Measurements from ENCODE around the gene MTMR11.
A peak's percentile ranks its signal among the peaks of the same experiment; 100 is the strongest.

Gene MTMR11

DNA sequence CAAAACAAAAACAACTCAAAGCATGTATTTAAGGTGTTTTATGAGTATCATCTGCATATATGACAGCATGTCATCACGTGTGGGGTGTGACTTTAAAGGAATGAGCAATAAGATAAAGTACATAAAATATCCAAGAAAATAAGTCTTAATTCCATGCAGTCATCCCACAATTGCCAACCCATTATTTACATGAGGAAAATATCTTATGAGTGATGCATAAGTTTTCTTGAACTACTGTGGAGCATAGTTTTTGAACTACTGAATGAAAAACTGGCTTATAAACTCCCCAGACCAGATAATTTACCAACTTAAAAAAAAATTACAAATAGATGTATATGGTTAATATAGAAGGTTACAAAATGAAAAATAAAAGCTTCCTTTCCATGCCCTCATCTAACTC, 29.7 kb upstream of the MTMR11 start:
- Histone ChIP-seq H3K4me1 (ENCODE audit: control insufficient read depth in 1 of 2, insufficient read depth in 2 of 2, low read length in 2 of 2) (peaks cover 0 to 2% of the 10 kb centered on the region in 2 experiments), H3K23ac (ENCODE audit: low read length) (no peak overlapping the region), H4K91ac (ENCODE audit: low read depth, low read length) (no peak overlapping the region)

DNA sequence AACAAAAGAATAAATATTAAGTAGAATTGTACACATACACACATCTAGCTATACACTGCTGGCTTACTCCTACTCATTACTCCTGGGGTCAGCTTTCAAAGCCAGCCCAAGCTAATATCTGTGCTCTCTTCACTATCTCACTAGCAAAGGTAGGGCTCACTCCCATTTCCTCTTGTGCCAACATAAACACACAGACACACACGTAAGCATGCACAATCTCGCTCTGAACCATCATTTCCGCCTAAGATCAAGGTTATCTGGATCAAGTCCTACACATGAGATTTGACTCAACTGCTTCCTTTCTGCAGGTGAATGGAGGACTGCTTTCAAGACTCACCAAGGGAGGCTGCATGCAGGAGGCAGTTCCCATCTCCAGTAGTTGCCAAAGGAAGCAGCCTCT, 28.8 kb upstream of the MTMR11 start:
- H3K79me1 ChIP-seq (ENCODE audit: low read length), result no peaks in the 10 kb centered on the region
- no peak overlapping the region for H4K8ac ChIP-seq (ENCODE audit: low read depth, low read length)

More for the DNA sequence above, 29.7 kb upstream of the MTMR11 start:
- Histone ChIP-seq H3K27ac (ENCODE audit: low read depth, low read length) (no peak overlapping the region), H3K18ac (ENCODE audit: low read length) (no peak overlapping the region), H3K27me3 (ENCODE audit: insufficient read depth, low read length) (no peaks in the 10 kb centered on the region), H2BK5ac (ENCODE audit: low read depth, low read length, poor library complexity) (no peak overlapping the region), H3K9me3 (ENCODE audit: insufficient read depth, low read depth, low read length) (no peaks in the 10 kb centered on the region), H3K4me2 (ENCODE audit: low read length) (no peak overlapping the region), H3K79me1 (ENCODE audit: low read length) (no peaks in the 10 kb centered on the region), H3K14ac (ENCODE audit: low read length) (no peak overlapping the region), H4K12ac (ENCODE audit: low read depth, low read length) (no peak overlapping the region), H3K4ac (ENCODE audit: low read depth, low read length) (no peak overlapping the region), H4K8ac (ENCODE audit: low read depth, low read length) (no peak overlapping the region), H2BK120ac (ENCODE audit: insufficient read depth, low read length, poor library complexity) (no peak overlapping the region), H2AFZ (ENCODE audit: insufficient read depth, low read length, poor library complexity) (no peak overlapping the region), H2BK12ac (ENCODE audit: low read length) (no peak overlapping the region), H3K9ac (ENCODE audit: low read length) (no peak overlapping the region), H3K4me3 (ENCODE audit: low read depth, low read length) (no peak overlapping the region), H2AK5ac (ENCODE audit: low read length) (no peak overlapping the region), H3K36me3 (ENCODE audit: control insufficient read depth in 1 of 2, insufficient read depth in 2 of 2, low read length in 2 of 2) (peaks cover 28 to 41% of the 10 kb centered on the region in 2 experiments), H3K79me2 (ENCODE audit: control insufficient read depth, insufficient read depth, low read length, poor library complexity) (no peaks in the 10 kb centered on the region)
- DNase-seq, result no peak
- WGBS (ENCODE audit: extremely low coverage, insufficient coverage, insufficient read length), result no CpG with 5 or more reads among the region's 1 CpG

GRCh38 chr1:149963358-149963757, 26.7 kb upstream of the MTMR11 start:
- H3K27me3 ChIP-seq (ENCODE audit: insufficient read depth, low read length), result no peaks in the 10 kb centered on the region
- no peaks in the 10 kb centered on the region for H3K4me1 ChIP-seq (ENCODE audit: control insufficient read depth in 1 of 2, insufficient read depth in 2 of 2, low read length in 2 of 2)
- no peak overlapping the region for H4K8ac ChIP-seq (ENCODE audit: low read depth, low read length)
- no peak overlapping the region for H3K18ac ChIP-seq (ENCODE audit: low read length)
- no peak overlapping the region for H3K14ac ChIP-seq (ENCODE audit: low read length)
- peaks cover 35 to 38% of the 10 kb centered on the region in 2 experiments for H3K36me3 ChIP-seq (ENCODE audit: control insufficient read depth in 1 of 2, insufficient read depth in 2 of 2, low read length in 2 of 2)
- no peaks in the 10 kb centered on the region for H3K9me3 ChIP-seq (ENCODE audit: insufficient read depth, low read depth, low read length)
- H4K12ac ChIP-seq (ENCODE audit: low read depth, low read length), result no peak overlapping the region
- H3K4ac ChIP-seq (ENCODE audit: low read depth, low read length), result no peak overlapping the region
- H3K9ac ChIP-seq (ENCODE audit: low read length), result no peak overlapping the region
- H3K23ac ChIP-seq (ENCODE audit: low read length), result no peak overlapping the region
- H2BK120ac ChIP-seq (ENCODE audit: insufficient read depth, low read length, poor library complexity), result no peak overlapping the region
- no peak overlapping the region for H2BK12ac ChIP-seq (ENCODE audit: low read length)
- H3K4me3 ChIP-seq (ENCODE audit: low read depth, low read length), result no peak overlapping the region
- no peaks in the 10 kb centered on the region for H3K79me2 ChIP-seq (ENCODE audit: control insufficient read depth, insufficient read depth, low read length, poor library complexity)
- no peak overlapping the region for H3K4me2 ChIP-seq (ENCODE audit: low read length)
- H2AFZ ChIP-seq (ENCODE audit: insufficient read depth, low read length, poor library complexity), result no peak overlapping the region
- no peak overlapping the region for H3K27ac ChIP-seq (ENCODE audit: low read depth, low read length)
- H4K91ac ChIP-seq (ENCODE audit: low read depth, low read length), result no peak overlapping the region
- no peak overlapping the region for H2AK5ac ChIP-seq (ENCODE audit: low read length)
- H3K79me1 ChIP-seq (ENCODE audit: low read length), result no peaks in the 10 kb centered on the region
- no CpG with 5 or more reads among the region's 3 CpGs for WGBS (ENCODE audit: extremely low coverage, insufficient coverage, insufficient read length)
- no peak overlapping the region for H2BK5ac ChIP-seq (ENCODE audit: low read depth, low read length, poor library complexity)
- peak in 1 of 2 donors; percentile 76 for DNase-seq

More for the DNA sequence above, 28.8 kb upstream of the MTMR11 start:
- no peak overlapping the region for H3K18ac ChIP-seq (ENCODE audit: low read length)
- no peak overlapping the region for H4K91ac ChIP-seq (ENCODE audit: low read depth, low read length)
- H4K12ac ChIP-seq (ENCODE audit: low read depth, low read length), result no peak overlapping the region
- WGBS (ENCODE audit: extremely low coverage, insufficient coverage, insufficient read length), result no CpG with 5 or more reads among the region's 3 CpGs
- H3K9ac ChIP-seq (ENCODE audit: low read length), result no peak overlapping the region
- no peaks in the 10 kb centered on the region for H3K9me3 ChIP-seq (ENCODE audit: insufficient read depth, low read depth, low read length)
- H3K4me1 ChIP-seq (ENCODE audit: control insufficient read depth in 1 of 2, insufficient read depth in 2 of 2, low read length in 2 of 2), result no peaks in the 10 kb centered on the region
- no peak overlapping the region for H3K4me2 ChIP-seq (ENCODE audit: low read length)
- H3K14ac ChIP-seq (ENCODE audit: low read length), result no peak overlapping the region
- no peaks in the 10 kb centered on the region for H3K27me3 ChIP-seq (ENCODE audit: insufficient read depth, low read length)
- no peak overlapping the region for H2BK5ac ChIP-seq (ENCODE audit: low read depth, low read length, poor library complexity)
- no peak overlapping the region for H2BK120ac ChIP-seq (ENCODE audit: insufficient read depth, low read length, poor library complexity)
- no peak overlapping the region for H3K4ac ChIP-seq (ENCODE audit: low read depth, low read length)
- H3K27ac ChIP-seq (ENCODE audit: low read depth, low read length), result no peak overlapping the region
- H3K79me2 ChIP-seq (ENCODE audit: control insufficient read depth, insufficient read depth, low read length, poor library complexity), result no peaks in the 10 kb centered on the region
- H2AFZ ChIP-seq (ENCODE audit: insufficient read depth, low read length, poor library complexity), result no peak overlapping the region
- no peak overlapping the region for H2AK5ac ChIP-seq (ENCODE audit: low read length)
- H3K23ac ChIP-seq (ENCODE audit: low read length), result no peak overlapping the region
- no peak for DNase-seq
- H3K36me3 ChIP-seq (ENCODE audit: control insufficient read depth in 1 of 2, insufficient read depth in 2 of 2, low read length in 2 of 2), result peaks cover 27 to 36% of the 10 kb centered on the region in 2 experiments
- H2BK12ac ChIP-seq (ENCODE audit: low read length), result no peak overlapping the region
- H3K4me3 ChIP-seq (ENCODE audit: low read depth, low read length), result no peak overlapping the region

DNA sequence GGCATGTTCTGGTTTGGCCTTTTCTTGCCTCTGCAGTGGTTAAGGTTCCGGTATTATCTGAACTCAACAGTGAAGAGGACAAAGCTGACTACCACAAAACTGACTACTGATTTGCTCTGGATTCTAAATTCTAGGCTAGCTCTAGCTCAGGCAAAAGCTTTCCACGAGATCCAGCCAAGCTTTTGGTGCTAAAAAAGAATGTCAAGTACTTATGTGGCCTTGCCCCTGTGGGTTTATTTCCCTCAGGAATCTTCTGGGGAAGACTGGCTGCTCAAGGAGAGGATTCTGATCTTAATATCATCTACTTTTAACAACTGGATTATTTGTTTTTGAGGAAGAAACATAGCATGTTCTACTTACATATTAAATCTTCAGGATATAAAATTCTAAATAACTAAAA, 26.1 kb upstream of the MTMR11 start:
- Histone ChIP-seq H3K79me1 (ENCODE audit: low read length) (no peaks in the 10 kb centered on the region), H2BK5ac (ENCODE audit: low read depth, low read length, poor library complexity) (no peak overlapping the region), H3K4me3 (ENCODE audit: low read depth, low read length) (no peak overlapping the region), H3K14ac (ENCODE audit: low read length) (no peak overlapping the region), H3K9ac (ENCODE audit: low read length) (no peak overlapping the region), H3K27me3 (ENCODE audit: insufficient read depth, low read length) (no peaks in the 10 kb centered on the region), H3K18ac (ENCODE audit: low read length) (no peak overlapping the region), H3K4ac (ENCODE audit: low read depth, low read length) (no peak overlapping the region), H3K4me2 (ENCODE audit: low read length) (no peak overlapping the region), H4K91ac (ENCODE audit: low read depth, low read length) (no peak overlapping the region), H4K8ac (ENCODE audit: low read depth, low read length) (no peak overlapping the region), H4K12ac (ENCODE audit: low read depth, low read length) (no peak overlapping the region), H3K79me2 (ENCODE audit: control insufficient read depth, insufficient read depth, low read length, poor library complexity) (no peaks in the 10 kb centered on the region), H3K4me1 (ENCODE audit: control insufficient read depth in 1 of 2, insufficient read depth in 2 of 2, low read length in 2 of 2) (no peaks in the 10 kb centered on the region), H2BK12ac (ENCODE audit: low read length) (no peak overlapping the region), H2AK5ac (ENCODE audit: low read length) (no peak overlapping the region), H3K27ac (ENCODE audit: low read depth, low read length) (no peak overlapping the region), H2AFZ (ENCODE audit: insufficient read depth, low read length, poor library complexity) (no peak overlapping the region), H2BK120ac (ENCODE audit: insufficient read depth, low read length, poor library complexity) (no peak overlapping the region), H3K23ac (ENCODE audit: low read length) (no peak overlapping the region), H3K36me3 (ENCODE audit: control insufficient read depth in 1 of 2, insufficient read depth in 2 of 2, low read length in 2 of 2) (peaks cover 39 to 43% of the 10 kb centered on the region in 2 experiments), H3K9me3 (ENCODE audit: insufficient read depth, low read depth, low read length) (peaks cover 3% of the 10 kb centered on the region)
- no CpG with 5 or more reads among the region's 2 CpGs for WGBS (ENCODE audit: extremely low coverage, insufficient coverage, insufficient read length)
- no peak for DNase-seq
